ENCODE data around the gene PSMB8. TPM values are rescaled to one million over a fixed set of nuclear protein-coding genes. Genes with fewer than 3 reads are reported as not detected.

PSMB8 gene
- total RNA-seq, 1 donor from 2014 or later: 75.1 TPM

DNA sequence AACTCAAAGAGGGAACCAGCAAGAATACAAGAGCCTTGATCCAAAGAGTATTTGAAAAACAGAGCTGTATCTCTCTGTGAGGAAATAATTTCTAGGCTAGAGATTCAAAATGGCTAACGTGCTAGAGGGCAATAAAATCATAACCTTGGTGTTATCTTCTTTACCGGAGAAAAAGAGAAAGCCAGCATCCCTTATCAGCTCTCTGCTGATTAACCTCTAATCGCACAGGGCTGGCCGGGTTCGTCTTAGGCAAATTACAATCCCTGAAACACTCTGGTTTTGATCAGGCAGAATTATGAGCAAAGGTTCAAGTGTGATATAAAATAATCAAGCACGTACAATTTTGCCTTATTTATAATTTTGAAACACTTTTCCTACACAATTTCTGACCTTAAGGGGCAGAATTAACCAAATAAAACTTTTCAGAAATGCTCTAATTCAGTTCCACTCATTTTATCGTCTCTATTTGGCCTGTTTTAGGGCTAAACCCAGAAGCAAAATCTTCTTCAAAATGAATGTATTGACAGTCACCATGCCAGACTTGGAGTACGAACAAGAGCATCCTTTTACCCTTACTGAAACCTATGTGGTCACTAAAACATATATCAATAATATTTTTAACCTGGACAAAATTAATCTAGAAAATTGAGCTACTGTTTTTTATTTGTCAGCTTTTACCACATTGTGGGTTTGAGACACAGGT lies 23.9 kb upstream of the PSMB8 start:
- TF ChIP-seq, protein P1, sequence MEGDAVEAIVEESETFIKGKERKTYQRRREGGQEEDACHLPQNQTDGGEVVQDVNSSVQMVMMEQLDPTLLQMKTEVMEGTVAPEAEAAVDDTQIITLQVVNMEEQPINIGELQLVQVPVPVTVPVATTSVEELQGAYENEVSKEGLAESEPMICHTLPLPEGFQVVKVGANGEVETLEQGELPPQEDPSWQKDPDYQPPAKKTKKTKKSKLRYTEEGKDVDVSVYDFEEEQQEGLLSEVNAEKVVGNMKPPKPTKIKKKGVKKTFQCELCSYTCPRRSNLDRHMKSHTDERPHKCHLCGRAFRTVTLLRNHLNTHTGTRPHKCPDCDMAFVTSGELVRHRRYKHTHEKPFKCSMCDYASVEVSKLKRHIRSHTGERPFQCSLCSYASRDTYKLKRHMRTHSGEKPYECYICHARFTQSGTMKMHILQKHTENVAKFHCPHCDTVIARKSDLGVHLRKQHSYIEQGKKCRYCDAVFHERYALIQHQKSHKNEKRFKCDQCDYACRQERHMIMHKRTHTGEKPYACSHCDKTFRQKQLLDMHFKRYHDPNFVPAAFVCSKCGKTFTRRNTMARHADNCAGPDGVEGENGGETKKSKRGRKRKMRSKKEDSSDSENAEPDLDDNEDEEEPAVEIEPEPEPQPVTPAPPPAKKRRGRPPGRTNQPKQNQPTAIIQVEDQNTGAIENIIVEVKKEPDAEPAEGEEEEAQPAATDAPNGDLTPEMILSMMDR (conservative IDR thresholded peaks at IDR 0.05; ENCODE audit: low read depth, low read length): no peak
- DNase-seq (ENCODE audit: low read depth): no peak
- H3K4me3 ChIP-seq (ENCODE audit: low read depth, low read length): no peak overlapping the region

DNA sequence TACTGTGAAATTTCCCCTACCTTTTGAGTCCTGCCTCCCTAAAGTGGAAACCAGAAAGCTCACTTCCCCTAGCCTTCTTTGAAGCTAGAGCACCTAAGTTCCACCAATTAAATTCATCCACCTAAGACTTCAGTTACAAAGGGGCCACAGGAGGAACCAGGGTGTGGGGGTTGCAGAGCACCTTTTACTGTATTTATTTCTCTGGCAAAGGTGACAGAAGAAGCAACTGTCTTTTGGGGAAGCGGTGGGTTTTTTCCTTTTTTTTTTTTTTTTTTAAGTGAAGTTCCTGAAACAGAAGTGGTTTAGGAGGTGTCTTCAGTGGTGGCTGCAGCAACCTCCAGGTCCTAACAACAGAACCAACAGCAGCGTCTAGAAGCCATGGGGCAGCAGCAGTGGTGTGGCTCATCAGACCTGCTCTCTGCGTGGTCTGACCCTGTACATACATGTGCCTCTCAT lies 23.2 kb upstream of the PSMB8 start:
- TF ChIP-seq, protein P1 (conservative IDR thresholded peaks at IDR 0.05; ENCODE audit: low read depth, low read length): no peak
- DNase-seq (ENCODE audit: low read depth): no peak
- no peak overlapping the region for H3K4me3 ChIP-seq (ENCODE audit: low read depth, low read length)

DNA sequence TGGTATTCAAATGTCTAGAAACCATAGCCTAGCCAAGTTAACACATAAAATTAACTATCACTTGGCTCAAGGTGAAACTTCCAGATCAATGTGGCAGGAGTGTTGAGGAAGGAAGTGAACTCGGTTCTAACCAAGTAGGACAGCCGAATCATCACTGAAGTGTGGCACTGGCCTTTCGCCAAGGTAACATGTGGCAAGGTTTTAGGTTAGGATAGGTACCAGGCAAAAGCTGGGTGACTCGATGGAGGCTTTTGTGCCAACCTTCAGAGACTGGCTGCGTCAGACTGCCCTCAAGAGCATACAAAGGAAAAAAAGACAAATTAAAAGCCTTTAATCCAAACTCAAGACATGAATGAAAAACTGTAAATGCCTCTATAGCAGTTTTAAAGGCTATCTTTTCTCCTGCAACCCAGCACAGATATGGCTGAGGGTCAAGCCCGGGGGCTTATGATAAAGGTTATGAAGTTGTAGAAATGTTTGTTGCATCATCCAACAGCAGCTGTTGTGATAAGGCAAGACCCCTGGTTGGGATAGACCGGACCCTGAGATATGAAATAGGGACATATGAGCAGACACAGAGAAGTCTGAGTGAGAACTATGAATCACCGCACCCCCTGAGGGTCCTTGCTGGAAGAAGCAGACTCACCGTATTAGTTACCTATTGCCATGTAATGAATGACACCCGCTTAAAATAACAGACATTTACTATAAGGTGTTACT lies 22.0 kb upstream of the PSMB8 start:
- TF ChIP-seq, protein P1 (conservative IDR thresholded peaks at IDR 0.05; ENCODE audit: low read depth, low read length): no peak
- no peak for DNase-seq (ENCODE audit: low read depth)
- no peak overlapping the region for H3K4me3 ChIP-seq (ENCODE audit: low read depth, low read length)

DNA sequence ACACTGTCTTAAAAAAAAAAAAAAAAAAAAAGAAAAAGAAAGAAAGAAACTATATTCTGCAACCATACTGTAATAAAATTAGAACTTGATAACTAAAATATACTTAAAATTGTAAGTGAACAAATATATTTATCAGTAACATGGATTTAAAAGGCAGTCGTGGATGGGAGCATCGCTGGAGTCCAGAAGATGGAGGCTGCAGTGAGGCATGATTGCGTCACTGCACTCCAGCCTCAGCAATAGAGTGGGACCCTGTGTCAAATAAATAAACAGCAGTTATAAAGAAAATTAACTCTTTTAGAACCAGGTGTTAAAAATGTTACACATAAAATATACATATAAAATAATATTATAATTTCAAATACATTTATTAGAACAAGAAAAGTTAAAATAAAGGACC lies 18.9 kb upstream of the PSMB8 start:
- DNase-seq (ENCODE audit: low read depth): no peak
- TF ChIP-seq, protein P1 (conservative IDR thresholded peaks at IDR 0.05; ENCODE audit: low read depth, low read length): no peak
- no peak overlapping the region for H3K4me3 ChIP-seq (ENCODE audit: low read depth, low read length)

DNA sequence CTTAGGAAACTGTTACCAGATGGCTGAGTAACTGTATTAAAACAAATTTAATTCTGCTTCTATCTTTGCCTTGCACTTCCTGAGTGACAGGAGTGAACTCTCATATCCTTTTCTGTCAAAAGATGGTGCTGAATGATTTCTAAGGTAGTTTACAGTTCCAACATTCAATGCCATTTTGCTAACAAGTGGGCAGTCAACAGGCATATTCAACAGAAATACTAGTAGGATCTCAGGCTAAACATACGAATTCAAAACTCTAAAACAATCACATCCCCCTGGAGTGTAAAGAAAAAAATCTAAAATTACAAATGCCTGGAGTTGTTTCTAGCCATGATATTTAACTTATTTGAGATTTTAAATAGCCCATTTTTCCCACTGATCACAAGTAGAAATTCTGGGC lies 16.8 kb upstream of the PSMB8 start:
- no peak overlapping the region for H3K4me3 ChIP-seq (ENCODE audit: low read depth, low read length)
- DNase-seq (ENCODE audit: low read depth): no peak
- TF ChIP-seq, protein P1 (conservative IDR thresholded peaks at IDR 0.05; ENCODE audit: low read depth, low read length): no peak

DNA sequence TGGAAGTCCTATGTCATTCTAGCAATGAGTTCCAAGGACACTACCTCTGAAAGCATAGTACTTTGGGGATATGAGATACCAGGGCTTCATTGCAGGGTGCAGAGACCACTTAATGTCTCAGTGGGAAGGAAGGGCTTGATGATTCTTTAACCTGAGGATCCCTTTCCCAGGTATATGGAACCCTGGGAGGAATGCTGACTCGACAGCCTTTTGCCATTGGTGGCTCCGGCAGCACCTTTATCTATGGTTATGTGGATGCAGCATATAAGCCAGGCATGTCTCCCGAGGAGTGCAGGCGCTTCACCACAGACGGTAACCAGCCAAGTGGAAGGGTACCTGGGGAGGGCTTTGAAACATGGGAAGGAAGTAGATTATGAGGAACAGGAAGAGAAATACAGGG lies 14.3 kb upstream of the PSMB8 start:
- DNase-seq (ENCODE audit: low read depth): no peak
- TF ChIP-seq, protein P1 (conservative IDR thresholded peaks at IDR 0.05; ENCODE audit: low read depth, low read length): no peak

More for the DNA sequence above, 14.3 kb upstream of the PSMB8 start:
- no peak overlapping the region for H3K4me3 ChIP-seq (ENCODE audit: low read depth, low read length)

Measured in epithelial cell of proximal tubule (primary cell).